Measurements from ENCODE around the gene SMTN.
"Not testable (repeated sequence)": the region's sequence is repeated elsewhere in the genome, so short reads cannot be mapped to it uniquely, and the experiment has no call there.

SMTN gene

DNA sequence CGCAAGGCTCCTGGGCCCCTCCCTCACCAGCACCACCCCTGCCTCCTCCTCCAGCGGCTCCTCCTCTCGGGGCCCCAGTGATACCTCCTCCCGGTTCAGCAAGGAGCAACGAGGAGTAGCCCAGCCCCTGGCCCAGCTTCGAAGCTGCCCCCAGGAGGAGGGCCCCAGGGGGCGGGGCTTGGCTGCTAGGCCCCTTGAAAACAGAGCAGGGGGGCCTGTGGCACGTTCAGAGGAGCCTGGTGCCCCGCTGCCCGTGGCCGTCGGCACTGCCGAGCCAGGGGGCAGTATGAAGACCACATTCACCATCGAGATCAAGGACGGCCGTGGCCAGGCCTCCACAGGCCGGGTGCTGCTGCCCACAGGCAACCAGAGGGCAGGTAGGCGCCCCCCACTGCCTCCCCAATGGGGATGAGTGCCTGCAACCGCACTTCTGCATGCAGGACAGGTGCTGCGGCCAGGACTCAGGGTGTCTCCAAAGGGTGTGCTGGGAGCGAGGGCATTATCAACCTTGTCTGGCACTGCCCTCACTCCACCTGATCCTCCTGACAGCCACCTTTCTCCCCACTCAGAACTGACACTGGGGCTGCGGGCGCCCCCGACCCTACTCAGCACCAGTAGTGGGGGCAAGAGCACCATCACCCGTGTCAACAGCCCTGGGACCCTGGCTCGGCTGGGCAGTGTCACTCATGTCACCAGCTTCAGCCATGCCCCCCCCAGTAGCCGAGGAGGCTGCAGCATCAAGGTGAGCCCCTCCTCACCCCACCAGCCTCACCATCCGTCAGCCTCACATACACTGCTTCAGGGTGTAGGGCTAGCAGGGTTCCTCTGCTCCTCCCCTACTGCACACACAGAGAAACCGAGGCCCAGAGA, 10.2 kb downstream of the SMTN start:
- no peak for DNase-seq

GRCh38 chr22:31092161-31092560, 11.0 kb downstream of the SMTN start:
- no peak for DNase-seq

GRCh38 chr22:31093086-31093850, 12.2 kb downstream of the SMTN start:
- no peak for DNase-seq

- DNase-seq, result no peak
These were observed 13.0 kb downstream of the SMTN start for GRCh38 chr22:31094021-31094551.

DNA sequence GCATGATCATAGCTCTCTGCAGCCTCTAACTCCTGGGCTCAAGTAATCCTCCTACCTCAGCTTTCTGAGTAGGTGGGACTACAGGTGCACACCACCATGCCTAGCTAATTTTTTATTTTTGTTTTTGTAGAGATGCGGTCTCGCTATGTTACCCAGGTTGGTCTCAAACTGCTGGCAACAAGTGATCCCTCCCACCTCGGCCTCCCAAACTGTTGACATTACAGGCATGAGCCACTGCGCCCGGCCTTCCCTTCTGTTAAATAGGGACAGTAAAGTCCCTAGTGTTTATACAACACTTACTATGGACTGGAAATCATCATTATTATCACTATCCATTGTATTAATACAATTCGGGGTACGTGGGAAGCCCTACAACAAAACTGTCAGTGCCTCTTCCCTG, 13.6 kb downstream of the SMTN start:
- DNase-seq, result no peak

- no peak for DNase-seq
These were observed 14.6 kb downstream of the SMTN start for GRCh38 chr22:31095637-31096249.

DNA sequence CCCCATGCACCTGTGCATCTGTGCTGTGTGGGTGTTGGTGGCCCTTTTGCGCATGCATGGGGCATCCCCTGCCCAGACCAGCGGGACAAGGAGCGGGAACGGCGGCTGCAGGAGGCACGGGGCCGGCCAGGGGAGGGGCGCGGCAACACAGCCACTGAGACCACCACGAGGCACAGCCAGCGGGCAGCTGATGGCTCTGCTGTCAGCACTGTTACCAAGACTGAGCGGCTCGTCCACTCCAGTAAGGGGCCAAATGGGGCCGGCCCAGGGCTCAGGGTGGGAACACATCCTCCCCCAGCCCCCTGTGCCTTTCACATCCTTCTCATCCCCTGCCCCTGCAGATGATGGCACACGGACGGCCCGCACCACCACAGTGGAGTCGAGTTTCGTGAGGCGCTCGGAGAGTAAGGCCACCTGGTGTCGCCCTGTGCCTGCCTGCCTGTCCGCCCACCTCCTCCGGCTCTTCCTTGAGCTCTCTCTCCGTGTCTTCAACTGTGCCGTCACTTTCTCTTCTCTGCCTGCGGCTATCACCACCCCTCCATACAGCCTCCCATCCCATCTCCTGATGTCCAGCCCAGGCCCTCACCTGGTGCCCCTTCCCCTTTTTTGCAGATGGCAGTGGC, 15.7 kb downstream of the SMTN start:
- no peak for DNase-seq

DNA sequence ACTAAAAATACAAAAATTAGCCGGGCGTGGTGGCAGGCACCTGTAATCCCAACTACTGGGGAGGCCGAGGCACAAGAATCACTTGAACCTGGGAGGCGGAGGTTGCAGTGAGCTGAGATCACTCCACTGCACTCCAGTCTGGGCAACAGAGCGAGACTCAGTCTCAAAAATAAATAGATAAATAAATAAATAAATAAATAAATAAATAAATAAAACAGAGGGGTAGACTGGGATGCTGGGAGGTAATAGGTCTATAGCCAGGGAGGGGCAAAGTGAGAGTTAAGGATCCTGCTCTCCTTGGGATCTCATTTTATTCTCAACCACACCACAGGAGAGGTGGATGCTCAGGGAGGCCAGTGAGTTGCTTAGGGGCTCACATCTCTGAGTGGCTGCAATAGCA, 16.4 kb downstream of the SMTN start:
- DNase-seq, result not testable (repeated sequence)

DNA sequence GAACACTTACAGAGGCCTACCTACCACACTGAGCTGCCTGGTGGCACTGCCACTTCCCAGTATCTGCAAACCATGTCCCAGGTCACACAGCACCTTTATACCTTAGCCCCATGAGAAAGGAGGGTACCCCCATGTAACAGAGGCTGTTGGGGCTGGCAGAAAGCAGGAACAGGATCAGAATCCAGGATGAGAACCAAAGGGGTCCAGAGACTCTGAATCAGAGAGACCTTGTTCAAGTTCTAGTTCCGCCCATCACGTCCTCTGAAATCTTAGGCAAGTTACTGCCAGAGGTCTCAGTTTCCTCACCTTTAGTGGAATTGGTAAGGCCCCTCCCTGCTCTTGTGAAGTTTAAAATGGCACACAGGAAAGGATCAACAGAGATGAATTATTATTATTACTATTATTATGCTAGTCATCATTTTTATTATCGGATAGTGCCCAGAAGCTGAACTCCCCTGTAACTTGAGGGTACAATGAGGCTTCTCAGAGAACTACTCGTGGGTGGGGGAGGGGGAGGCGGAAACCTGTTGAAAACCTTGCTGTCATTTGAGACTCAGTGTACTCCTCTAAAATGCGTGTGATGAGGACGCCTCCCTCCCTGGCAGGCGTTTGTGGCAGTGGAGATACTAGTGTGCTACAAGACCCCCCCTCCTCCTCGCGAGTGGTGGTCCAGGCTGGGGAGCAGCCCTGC, 17.0 kb downstream of the SMTN start:
- DNase-seq, result no peak

GRCh38 chr22:31098632-31099110, 17.6 kb downstream of the SMTN start:
- no peak for DNase-seq

- no peak for DNase-seq
These were observed 18.3 kb downstream of the SMTN start for GRCh38 chr22:31099386-31099785.

DNA sequence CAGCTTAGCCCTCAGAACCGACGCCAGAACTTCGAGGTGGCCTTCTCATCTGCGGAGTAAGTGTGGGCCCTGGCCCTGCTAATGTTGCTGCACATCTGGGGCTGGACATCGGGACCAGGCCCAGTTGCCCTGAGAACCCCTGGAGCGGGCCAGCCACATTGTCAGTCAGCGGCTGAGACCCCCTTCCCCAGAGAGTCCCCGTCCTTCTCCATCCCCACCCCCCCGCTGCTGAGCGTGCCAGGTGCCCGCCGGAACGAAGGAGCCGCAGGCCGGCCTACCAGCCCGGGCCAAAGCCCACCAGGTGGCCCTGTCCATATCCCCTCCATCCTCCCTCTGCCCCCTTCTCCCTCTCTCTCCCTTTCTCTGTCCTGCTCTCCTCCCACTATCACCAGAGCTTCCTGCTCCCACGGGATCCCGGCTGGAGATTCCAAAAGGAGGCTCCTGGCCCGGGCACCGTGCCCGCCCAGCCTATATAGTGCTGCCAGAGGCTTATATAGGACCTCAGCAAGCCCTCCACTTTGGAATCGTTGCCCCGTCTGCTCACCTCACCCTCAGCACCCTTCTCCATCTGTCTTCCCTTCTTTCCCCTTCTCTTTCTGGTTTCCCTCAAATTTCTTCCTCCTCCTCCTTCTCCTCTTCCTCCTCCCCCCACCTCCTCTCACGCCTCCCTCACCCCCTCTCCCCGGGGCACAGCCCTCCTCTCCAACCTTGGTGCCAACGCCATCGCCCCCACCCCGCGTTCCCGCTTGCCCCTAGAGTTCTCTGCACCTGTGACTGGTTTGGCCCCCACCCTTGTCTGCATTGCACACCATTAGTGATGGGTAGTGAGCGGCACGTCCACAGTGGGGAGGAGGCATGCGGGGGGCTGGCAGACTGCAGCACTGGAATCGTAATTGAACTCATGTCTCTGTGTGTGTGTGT, 19.0 kb downstream of the SMTN start:
- no peak for DNase-seq

GRCh38 chr22:31100762-31101525, 19.8 kb downstream of the SMTN start:
- no peak for DNase-seq

- no peak for DNase-seq
These were observed 21.4 kb downstream of the SMTN start for GRCh38 chr22:31102441-31103081.

DNA sequence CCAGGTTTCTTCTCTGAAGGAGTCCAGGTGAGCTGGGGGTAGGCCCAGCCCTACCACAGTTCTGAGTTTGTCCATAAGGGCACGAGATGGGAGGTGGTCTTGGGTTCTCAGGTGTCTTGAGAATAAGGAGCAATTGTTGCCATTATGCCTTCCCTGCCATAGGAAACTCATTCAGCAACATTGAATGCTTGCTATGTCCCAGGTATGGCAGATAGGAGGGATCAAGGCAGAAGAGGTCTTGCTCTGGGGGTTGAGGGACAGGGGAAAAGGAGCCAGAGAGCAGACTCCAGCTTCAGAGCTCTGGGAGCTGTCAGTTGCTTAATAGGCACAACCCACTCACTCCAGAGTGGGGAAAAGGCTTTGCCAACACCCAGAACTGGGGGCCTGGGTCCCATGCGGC, 22.0 kb downstream of the SMTN start:
- no peak for DNase-seq

GRCh38 chr22:31103899-31104694, 23.0 kb downstream of the SMTN start:
- DNase-seq, result no peak

DNA sequence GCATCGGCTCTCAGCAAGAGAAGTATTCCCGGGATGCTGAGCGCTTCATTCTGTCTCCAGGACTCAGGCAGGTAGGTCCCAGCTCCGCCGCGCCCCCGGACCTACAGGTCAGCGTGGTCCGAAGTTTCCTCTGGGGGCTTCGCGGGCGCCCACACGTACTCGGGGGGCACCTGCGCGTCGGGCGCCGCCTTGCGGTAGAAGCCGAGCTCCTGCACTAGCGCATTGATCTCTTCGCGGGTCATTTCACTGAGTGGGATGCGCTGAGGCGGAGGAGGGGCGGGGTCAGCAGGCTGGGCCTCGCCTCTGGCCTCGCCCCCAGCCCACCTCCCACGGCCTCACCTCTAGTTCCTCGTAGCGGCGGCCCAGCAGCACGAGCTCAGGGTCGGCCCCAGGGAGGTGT, 23.8 kb downstream of the SMTN start:
- peak; percentile 25 for DNase-seq

DNA sequence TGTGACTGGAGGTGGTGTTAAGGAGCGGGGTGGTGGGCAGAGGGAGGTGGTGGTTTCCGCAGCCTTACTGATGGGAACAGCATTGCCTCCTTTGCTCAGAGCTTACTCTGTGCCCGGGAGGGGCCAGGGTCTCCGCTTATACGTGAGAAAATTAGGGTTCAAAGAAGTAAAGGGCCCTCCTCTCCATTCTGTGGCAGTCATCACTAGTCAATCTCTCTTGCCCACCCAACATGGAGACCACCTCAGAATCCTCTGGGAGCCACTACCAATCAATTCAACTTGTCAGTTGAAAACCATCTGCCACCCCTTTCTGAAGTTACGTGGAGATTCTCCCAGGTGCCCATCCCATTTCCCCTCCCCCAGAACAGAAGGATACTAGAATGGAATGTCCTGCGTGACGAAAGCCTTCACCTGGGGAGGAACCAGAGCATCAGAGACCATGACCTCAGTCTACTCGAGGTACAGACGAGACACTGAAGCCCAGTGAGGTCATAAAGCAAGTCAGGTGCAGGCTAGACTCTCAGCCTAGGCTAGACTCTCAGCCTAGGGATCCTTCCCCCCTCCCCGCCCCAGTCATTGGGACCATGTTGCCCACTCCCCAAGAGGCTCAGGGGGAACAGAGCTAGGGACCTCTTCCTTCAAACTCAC, 24.3 kb downstream of the SMTN start:
- DNase-seq, result no peak

Measured in CD4-positive, alpha-beta T cell treated with Interleukin-17A for 1 hour (primary cell).